ENCODE results near the gene SNX15. TPM values are rescaled to one million over a fixed set of nuclear protein-coding genes. Genes with fewer than 3 reads are reported as not detected.
A peak's percentile ranks its signal among the peaks of the same experiment; 100 is the strongest.

Gene SNX15
- total RNA-seq, 1 donor from 2014 or later = 17.0 TPM

- no peak for DNase-seq (ENCODE audit: low spot score)
- intact Hi-C loops (cut with DNase I) = loop anchor here (10.0 kb wide), 1 partner anchor 228 kb away; the partner anchor contains the start of gene CDC42BPG
Observed at GRCh38 chr11:65072631-65072966, 45.4 kb downstream of the SNX15 start.

GRCh38 chr11:65077451-65077850 is 50.2 kb downstream of the SNX15 start:
- no peak for DNase-seq (ENCODE audit: low spot score)
- intact Hi-C loops (cut with DNase I) = loop anchor here (10.0 kb wide), 1 partner anchor 233 kb away; the partner anchor contains the start of gene CDC42BPG

DNA sequence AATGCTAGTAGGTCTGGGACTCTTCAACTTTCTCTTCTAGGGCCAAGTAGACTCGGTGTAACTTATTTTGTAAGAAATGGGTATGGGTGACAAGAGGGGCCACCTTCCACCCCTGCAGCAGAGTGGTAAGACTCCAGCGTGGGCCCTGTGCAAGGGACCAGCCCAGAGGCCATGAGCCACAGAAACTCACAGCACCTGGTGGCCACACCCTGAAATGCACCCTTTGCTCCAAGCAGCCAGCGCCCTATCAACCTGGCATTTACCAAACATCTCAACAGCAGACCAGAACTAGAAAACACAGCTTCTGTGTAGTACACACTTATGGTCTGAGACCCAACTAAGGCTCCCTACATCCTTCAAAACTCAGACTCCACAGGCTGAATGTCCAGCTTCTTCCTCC is 50.9 kb downstream of the SNX15 start:
- no peak for DNase-seq (ENCODE audit: low spot score)

GRCh38 chr11:65078786-65079342 is 51.6 kb downstream of the SNX15 start:
- intact Hi-C loops (cut with DNase I) = loop anchor here (10.0 kb wide), 1 partner anchor 234 kb away; the partner anchor contains the start of gene CDC42BPG
- no peak for DNase-seq (ENCODE audit: low spot score)

More for the DNA sequence above, 50.9 kb downstream of the SNX15 start:
- intact Hi-C loops (cut with DNase I) = loop anchor here (10.0 kb wide), 1 partner anchor 233 kb away; the partner anchor contains the start of gene CDC42BPG

DNA sequence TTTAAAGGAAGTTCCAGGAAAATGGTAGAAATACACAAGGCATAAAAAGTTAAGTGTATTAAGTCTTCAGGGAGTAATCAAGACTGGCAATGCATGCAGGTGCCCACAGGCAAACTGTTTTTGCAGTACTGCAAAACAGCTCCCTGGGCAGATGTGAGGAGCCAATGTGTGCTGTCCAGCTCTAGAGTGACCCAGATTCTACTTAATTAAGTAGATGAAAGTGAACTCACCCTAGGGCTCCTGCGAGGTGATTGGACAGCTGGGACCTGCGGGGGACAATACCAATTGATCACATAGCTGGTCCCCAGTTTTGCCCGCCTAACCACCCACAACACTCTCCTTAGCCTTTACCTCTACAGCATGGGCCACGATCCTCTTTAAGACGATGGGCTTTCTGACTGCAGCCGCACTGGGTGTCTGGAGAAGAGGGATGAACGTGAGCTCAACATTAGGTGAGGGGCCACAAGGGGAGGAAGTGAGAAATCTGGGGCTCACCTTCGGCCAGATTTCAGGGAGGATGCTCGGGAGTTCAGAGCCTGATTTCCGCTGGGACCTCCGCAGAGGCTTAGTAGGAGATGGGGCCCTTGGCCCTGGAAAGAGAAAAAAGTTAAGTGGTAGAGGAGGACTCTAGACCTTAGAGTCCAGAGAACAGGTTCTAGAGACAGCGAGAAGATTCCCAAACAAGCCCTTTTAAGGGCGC is 56.0 kb downstream of the SNX15 start:
- DNase-seq (ENCODE audit: low spot score) = no peak
- intact Hi-C loops (cut with DNase I) = loop anchor here (5.0 kb wide), 1 partner anchor 56 kb away; the partner anchor contains the start of gene SNX15

- DNase-seq (ENCODE audit: low spot score) = peak; percentile 98
- intact Hi-C loops (cut with DNase I) = loop anchor here (1.0 to 5.0 kb wide), 3 partner anchors 12 to 57 kb away; partner anchors contain the start of genes SNX15, VPS51 and ZNHIT2
Observed at GRCh38 chr11:65083834-65084597, 56.8 kb downstream of the SNX15 start, which contains the start of the genes CDCA5 and ZFPL1. CDCA5 (minus strand) TSS chr11:65084040; CDS start chr11:65083978, 62 bp downstream. ZFPL1 (plus strand) TSS chr11:65084222; CDS start chr11:65084699, 477 bp downstream.

GRCh38 chr11:65084598-65085375 is 57.5 kb downstream of the SNX15 start:
- no peak for DNase-seq (ENCODE audit: low spot score)
- intact Hi-C loops (cut with DNase I) = loop anchor here (1.0 to 5.0 kb wide), 3 partner anchors 12 to 57 kb away; partner anchors contain the start of genes SNX15, VPS51 and ZNHIT2

DNA sequence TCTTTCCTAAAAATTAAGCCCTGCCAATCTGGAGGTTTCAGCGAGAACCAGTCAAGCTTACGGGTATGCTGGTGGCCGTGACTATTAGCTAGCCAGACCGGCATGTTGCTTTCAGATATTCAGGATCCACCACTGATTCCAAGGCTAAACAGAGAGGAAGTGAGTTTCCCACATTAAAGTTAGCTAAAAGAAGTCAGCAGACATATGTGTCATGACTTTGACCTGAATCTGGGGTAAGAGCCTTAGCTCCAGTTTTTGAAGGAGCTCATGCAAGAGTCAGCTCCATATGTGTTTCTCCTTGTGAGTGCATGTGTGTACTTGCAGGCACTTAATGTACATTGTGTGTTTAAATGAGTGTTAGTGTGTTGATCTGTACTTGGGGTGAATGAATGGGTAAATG is 58.2 kb downstream of the SNX15 start:
- intact Hi-C loops (cut with DNase I) = loop anchor here (2.0 kb wide), 1 partner anchor 31 kb away; the partner anchor contains the start of gene ZNHIT2
- DNase-seq (ENCODE audit: low spot score) = no peak

DNA sequence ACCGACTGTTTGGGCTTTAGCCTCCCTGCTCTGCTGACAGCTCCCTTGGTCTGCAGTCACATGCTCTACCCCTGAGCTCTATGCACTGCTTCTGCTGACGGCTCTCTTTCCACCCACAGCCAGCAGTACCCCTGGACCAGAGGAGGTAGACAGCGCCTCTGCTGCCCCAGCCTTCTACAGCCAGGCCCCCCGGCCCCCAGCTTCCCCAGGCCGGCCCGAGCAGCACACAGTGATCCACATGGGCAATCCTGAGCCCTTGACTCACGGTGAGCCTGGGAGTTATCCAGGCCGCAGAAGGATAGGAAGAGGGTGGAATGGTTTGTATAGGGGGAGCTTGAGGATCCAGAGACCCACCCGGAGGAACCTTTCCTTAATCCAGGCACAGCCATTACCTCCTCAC is 59.6 kb downstream of the SNX15 start:
- intact Hi-C loops (cut with DNase I) = no loop called here

GRCh38 chr11:65087216-65087615 is 60.0 kb downstream of the SNX15 start:
- intact Hi-C loops (cut with DNase I) = no loop called here
- DNase-seq (ENCODE audit: low spot score) = no peak

More for the DNA sequence above, 59.6 kb downstream of the SNX15 start:
- no peak for DNase-seq (ENCODE audit: low spot score)

DNA sequence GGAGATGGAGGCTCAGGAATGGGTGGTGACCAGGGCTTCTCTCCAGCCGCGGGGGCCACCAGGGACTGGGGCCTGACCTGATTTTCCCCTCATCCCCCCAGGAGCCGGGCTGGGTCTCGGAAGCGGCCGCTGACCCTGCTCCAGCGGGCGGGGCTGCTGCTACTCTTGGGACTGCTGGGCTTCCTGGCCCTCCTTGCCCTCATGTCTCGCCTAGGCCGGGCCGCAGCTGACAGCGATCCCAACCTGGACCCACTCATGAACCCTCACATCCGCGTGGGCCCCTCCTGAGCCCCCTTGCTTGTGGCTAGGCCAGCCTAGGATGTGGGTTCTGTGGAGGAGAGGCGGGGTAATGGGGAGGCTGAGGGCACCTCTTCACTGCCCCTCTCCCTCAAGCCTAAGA is 60.6 kb downstream of the SNX15 start:
- intact Hi-C loops (cut with DNase I) = no loop called here
- DNase-seq (ENCODE audit: low spot score) = no peak

DNA sequence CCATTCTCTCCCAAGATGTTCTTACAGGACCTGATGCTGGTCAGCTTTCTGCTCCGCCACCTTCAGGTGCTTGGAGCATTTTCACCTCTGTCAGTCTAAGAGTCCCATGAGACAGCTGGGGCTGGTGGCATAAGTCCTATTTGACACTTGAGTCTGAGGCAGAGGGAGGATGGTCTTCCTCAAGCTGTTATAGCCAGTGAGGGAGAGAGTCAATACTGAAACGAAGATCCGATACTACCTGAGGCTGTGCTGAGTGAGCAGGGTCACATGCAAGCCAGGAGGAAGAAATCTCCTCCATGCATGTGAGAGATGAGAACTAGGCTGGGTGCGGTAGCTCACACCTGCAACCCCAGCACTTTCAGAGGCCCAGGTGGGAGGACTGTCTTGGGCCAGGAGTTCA is 62.4 kb downstream of the SNX15 start:
- DNase-seq (ENCODE audit: low spot score) = no peak
- intact Hi-C loops (cut with DNase I) = no loop called here

Small RNAs within 50 kb of the gene (microRNA-seq; reads per million reads assigned to microRNA genes)
- gene MIR6879 = not detected

Other genes starting within 250 kb of the SNX15 start
- 175 TPM for gene SF1, start 248.9 kb upstream of the SNX15 start, total RNA-seq
- 6.7 TPM for gene MAP4K2, start 224.2 kb upstream of the SNX15 start, total RNA-seq
- 8.6 TPM for gene MEN1, start 216.9 kb upstream of the SNX15 start, total RNA-seq
- gene CDC42BPG, start 182.8 kb upstream of the SNX15 start, total RNA-seq = 1.2 TPM
- gene EHD1, start 148.8 kb upstream of the SNX15 start, total RNA-seq = 50.9 TPM
- gene ATG2A, start 110.2 kb upstream of the SNX15 start, total RNA-seq = 14.6 TPM
- gene PPP2R5B, start 102.8 kb upstream of the SNX15 start, total RNA-seq = 24.9 TPM
- not detected for gene GPHA2, start 91.5 kb upstream of the SNX15 start, total RNA-seq
- gene MAJIN, start 55.3 kb upstream of the SNX15 start, total RNA-seq = not detected
- 0.70 TPM for gene BATF2, start 30.5 kb upstream of the SNX15 start, total RNA-seq
- 120 TPM for gene ARL2, start 13.3 kb upstream of the SNX15 start, total RNA-seq
- gene SAC3D1, start 13.8 kb downstream of the SNX15 start, total RNA-seq = 5.0 TPM
- gene NAALADL1, start 31.1 kb downstream of the SNX15 start, total RNA-seq = 3.5 TPM
- gene CDCA5, start 56.6 kb downstream of the SNX15 start, total RNA-seq = 1.5 TPM
- gene ZFPL1, start 56.8 kb downstream of the SNX15 start, total RNA-seq = 23.5 TPM
- gene VPS51, start 68.8 kb downstream of the SNX15 start, total RNA-seq = 87.1 TPM
- 50.1 TPM for gene TM7SF2, start 84.4 kb downstream of the SNX15 start, total RNA-seq
- gene ZNHIT2, start 90.3 kb downstream of the SNX15 start, total RNA-seq = 5.5 TPM
- 511 TPM for gene FAU, start 94.7 kb downstream of the SNX15 start, total RNA-seq
- 28.5 TPM for gene MRPL49, start 94.9 kb downstream of the SNX15 start, total RNA-seq
- 25.2 TPM for gene SYVN1, start 107.1 kb downstream of the SNX15 start, total RNA-seq
- not detected for gene SPDYC, start 142.8 kb downstream of the SNX15 start, total RNA-seq
- 89.6 TPM for gene CAPN1, start 154.5 kb downstream of the SNX15 start, total RNA-seq
- gene POLA2, start 234.5 kb downstream of the SNX15 start, total RNA-seq = 3.5 TPM